Hepatocyte (in vitro differentiated cells): ENCODE results near the gene SETD3.

Source experiments
- CTCF ChIP-seq: fragments of 200-600 bp; sonication (generic); IDR thresholded peaks from 2 replicates; pipeline ENCODE4 v1.5.1; 2016; ENCODE audit warnings: antibody characterized with exemption, mild to moderate bottlenecking; ENCODE audit not compliant: poor library complexity
- EZH2phosphoT487 ChIP-seq: fragments of 200-600 bp; sonication (generic); IDR thresholded peaks from one replicate; pipeline ENCODE4 v1.6.1; 2018; ENCODE audit warnings: antibody characterized with exemption, mild to moderate bottlenecking, low read depth, moderate library complexity; ENCODE audit not compliant: unreplicated experiment, severe bottlenecking

DNA sequence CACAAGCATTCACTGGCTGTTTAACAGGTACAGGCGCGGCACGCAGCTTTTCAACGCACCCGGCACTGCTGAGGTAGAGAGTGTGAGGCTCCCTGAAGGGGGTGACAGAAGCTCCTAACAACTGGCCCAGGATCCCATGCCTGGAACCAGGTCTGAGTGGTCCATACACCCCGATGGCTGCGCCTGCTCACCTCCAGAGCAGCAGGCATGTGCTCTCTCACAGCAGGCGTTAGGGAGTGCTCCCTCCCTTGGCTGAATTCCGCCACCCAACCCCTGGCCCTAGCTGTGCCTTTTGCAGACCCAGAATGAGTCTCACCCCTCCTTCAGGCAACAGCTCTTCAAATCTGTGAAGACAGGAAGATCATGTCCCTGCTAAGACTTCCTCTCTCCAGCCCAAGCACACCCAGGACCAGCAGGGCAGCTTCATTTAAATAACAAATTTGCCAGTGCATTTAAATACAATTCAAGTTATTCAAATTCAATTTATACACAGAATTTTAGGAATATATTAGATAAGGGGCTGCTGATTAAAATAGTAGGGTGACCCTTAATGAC, 86.0 kb downstream of the SETD3 start:
- TF ChIP-seq EZH2phosphoT487 (no peak), CTCF (no peak)
